LoVo (cell line): ENCODE results near the gene FXYD5.
A peak's percentile ranks its signal among the peaks of the same experiment; 100 is the strongest.

ENCODE experiments used
- DNase-seq: peaks from one replicate; pipeline ENCODE4 v3.0.0-alpha.2; 2016; ENCODE audit warnings: low spot score

FXYD5 gene

DNA sequence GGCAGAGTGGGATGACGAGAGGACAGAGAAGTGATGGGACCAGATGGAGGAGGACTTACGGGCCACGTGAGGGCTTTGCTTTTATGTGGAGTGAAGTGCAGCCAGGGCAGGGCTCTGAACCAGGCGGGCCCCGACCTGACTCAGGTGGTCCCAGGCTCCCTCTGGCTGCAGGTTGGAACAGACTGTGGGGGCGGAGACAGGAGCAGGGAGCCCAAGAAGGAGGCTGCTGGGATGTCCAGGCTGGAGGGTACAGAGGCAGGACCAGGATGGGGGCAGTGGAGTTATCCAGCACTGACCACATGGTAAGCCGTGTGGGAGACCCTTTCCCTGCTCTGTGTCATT is 2.1 kb downstream of the FXYD5 start:
- no peak for DNase-seq

GRCh38 chr19:35157431-35157830 is 2.9 kb downstream of the FXYD5 start:
- no peak for DNase-seq

DNA sequence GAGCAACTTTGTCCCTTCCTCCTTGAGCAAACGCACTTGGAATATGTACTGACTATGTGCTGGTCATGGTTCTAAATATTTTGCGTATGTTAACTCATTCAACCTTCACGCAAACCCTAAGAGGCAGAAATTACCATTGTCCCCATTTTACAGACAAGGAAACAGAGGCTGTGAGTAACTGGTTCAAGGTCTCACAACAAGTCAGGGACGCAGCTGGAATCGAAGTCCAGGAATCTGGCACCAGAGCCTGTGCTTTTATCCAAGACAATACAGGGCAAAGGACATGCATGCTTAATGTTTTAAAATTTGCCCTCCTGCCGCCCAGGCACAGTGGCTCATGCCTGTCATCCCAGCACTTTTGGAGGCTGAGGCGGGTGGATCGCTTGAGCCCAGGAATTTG is 5.1 kb downstream of the FXYD5 start:
- no peak for DNase-seq

DNA sequence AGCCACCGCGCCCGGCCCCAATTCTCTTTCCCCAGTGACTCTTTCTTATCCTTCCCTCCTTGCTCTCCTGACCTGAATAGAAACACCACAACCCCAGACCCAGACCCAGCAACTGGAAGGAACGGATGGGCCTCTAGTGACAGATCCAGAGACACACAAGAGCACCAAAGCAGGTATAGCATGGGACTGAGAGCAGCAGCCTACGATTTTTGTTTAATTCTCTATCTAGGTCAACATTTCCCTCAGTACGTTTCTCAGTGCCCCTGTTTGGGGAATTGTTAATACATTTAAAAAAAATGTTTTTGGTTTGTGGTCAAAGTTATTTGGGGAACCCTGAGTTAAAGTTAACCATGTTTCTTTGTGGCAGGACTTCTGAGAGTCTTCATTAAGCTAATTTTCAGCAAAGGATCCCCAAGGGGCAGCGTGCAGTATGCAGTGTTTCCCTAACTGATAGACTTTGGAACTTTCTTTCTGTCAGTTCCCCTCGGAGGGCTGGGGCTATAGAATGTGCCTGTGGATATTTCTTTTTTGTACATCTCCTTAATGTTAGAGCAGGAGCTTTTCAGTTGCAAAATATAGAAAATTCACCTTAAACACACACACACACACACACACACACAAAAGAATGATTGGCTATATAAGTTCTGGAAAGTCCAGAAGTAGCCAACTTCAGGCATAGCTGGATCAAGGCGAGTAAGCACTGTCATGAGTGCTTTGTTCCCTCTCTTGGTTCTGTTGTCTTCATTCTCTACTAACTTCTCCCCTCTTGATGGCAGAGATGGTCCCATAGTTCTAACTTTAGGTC is 6.3 kb downstream of the FXYD5 start:
- DNase-seq, result no peak

- no peak for DNase-seq
Observed at GRCh38 chr19:35161434-35161743, 6.9 kb downstream of the FXYD5 start.

DNA sequence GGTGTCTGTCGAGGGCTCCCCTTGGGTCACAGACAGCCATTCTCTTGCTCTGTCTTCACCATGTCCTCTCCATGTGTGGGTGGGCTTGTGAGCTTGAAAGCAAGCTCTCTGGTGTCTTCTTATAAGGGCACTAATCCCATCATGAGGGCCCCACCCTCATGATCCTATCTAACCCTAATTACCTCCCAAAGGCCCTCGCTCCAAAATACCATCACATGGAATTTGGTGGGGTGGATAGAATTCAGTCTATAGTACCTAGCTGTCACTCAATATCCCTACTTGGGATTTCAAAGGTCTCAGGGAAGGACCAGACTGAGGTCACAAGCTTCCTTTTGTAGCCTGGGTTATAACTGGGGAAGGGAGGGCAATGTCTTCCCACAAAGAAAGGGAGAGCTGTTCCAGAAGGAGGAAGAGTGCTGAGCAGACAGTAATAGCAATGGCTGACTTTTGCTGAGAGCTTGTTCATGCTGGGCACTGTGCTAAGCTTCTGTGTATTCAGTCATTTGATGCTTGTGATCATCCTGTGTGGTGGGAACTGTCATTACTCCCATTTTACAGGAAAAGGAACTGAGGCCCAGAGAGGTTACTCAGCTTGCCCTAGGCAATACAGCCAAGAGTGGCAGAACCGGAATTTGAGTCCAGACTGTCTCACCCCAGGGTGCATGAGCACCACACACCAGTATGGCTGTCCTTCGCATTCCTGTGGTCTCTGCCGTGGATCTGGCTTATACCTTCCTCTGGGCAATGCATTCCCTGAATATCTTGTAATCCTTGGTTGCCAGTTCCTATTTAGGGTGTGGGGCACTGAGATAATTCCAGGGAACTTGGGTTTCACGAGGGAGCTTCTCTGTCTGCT is 8.2 kb downstream of the FXYD5 start:
- peak; percentile 77 for DNase-seq

DNA sequence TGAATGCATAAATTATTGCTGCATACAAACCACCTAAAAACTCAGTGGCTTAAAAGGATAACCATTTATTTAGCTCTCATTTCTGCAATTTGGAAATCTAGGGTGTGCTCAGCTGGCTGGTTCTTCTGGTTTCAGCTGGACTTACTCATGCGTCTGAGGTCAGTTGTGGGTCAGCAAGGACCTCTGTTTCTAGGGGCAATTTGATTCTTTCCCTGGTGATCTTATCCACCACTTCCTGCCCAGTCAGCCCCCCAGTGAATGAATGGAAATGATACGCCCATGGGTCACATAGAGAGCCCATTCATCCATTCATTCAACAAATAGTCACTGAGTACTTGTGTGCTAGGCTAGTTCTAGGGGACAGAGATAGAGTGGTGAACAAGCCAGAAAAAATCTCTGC is 9.9 kb downstream of the FXYD5 start:
- no peak for DNase-seq

DNA sequence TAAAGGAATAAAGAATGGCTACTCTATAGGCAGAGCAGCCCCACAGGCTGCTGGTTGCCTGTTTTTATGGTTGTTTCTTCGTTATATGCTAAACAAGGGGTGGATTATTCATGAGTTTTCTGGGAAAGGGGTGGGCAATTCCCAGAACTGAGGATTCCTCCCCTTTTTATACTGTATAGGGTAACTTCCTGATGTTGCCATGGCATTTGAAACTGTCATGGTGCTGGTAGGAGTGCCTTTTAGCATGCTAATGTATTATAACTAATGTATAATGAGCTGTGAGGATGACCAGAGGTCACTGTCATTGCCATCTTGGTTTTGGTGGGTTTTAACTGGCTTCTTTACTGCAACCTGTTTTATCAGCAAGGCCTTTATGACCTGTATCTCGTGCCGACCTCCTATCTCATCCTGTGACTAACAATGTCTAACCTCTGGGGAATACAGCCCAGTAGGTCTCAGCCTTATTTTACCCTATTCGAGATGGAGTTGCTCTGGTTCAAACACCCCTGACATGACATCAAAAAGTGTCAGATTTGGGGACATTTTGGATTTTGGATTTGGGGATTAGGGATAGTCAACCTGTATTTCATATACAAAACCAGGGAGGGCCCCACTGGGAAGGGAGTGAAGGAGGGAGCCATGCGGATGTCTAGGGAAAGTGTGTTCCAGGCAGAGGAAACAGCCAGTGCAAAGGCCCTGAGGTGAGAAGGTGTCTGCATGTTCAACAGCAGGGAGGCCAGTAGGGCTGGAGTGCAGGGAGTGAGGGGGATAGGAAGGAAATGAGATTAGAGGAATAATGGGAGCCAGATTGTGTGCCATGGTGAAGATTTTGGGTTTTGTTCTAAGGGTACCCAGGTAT is 10.9 kb downstream of the FXYD5 start:
- DNase-seq, result no peak

DNA sequence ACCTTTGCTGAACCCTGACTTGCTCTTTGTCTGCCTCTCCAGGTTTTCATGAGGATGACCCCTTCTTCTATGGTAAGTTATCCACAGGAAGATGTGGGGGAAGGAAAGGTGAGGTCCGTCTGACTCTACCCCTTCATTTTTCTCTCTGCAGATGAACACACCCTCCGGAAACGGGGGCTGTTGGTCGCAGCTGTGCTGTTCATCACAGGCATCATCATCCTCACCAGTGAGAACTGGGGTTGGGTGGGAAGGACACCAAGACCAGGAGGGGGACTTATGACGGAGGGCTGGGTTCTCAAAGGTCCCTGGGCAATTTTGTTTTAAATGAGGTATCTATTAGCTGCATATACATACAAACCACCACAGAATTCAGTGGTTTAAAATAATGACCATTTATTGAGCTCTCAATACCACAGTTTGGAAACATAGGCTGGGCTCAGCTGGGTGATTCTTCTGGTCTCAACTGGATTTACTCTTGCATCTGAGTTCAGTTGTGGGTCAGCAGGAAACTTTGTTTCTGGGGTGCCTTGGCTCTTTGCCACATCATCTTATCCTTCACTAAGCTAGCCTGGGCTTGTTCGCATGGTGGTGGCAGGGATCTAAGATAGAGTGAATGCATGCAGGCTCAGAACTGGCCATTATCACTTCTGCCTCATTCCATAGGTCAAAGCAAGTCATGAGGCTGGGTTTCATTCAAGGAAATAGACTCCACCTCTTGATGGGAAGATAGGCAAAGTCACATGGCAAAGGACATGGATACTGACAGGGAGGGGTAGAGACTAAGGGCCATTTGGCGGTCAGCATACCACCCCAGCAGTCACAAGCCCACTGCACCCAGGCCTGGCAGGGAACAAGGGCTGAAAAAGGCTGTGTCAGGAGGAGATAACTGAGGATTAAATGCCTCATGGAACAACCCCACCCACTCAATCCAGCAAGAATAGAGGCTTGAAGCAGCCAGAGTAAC is 11.8 kb downstream of the FXYD5 start:
- DNase-seq, result no peak

GRCh38 chr19:35167251-35168119 is 12.9 kb downstream of the FXYD5 start:
- DNase-seq, result no peak

- peak; percentile 66 for DNase-seq
Observed at GRCh38 chr19:35168196-35168595, 13.7 kb downstream of the FXYD5 start.

- no peak for DNase-seq
Observed at GRCh38 chr19:35169221-35169995, 14.9 kb downstream of the FXYD5 start.

GRCh38 chr19:35170359-35171061 is 16.0 kb downstream of the FXYD5 start:
- no peak for DNase-seq

- no peak for DNase-seq
Observed at GRCh38 chr19:35171730-35172129, 17.2 kb downstream of the FXYD5 start.

DNA sequence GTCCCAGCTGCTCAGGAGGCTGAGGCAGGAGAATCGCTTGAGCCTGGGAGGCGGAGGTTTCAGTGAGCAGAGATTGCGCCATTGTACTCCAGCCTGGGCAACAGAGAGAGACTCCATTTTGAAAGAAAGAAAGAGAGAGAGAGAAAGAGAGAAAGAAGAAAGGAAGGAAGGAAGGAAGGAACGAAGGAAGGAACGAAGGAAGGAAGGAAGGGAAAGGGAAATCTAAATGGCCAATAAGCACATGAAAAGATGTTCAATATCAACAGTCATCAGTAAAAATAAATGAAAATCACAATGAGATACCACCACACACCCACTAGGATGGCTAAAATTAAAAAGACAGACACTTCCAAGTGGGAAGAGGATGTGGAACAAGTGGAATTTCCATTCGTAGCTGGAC is 19.7 kb downstream of the FXYD5 start:
- no peak for DNase-seq

DNA sequence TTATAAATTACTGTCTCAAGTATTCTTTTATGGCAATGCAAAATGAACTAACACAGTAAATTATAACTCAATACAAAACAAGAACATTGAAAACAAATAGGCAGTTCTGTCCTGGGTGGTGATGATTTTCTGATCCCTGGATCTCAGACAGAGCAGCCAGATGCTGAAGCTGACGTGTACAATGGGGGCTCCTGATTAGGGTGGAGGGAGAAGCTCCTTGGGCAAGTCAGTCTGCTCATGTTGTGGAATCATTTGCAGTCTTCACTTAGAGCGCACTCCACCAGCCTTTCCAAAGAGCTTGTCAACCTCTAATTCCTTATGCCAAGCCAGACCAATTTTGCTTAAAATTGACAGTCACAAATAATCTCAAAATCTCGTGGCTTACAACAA is 21.6 kb downstream of the FXYD5 start:
- no peak for DNase-seq

GRCh38 chr19:35177377-35178274 is 23.1 kb downstream of the FXYD5 start:
- DNase-seq, result no peak

DNA sequence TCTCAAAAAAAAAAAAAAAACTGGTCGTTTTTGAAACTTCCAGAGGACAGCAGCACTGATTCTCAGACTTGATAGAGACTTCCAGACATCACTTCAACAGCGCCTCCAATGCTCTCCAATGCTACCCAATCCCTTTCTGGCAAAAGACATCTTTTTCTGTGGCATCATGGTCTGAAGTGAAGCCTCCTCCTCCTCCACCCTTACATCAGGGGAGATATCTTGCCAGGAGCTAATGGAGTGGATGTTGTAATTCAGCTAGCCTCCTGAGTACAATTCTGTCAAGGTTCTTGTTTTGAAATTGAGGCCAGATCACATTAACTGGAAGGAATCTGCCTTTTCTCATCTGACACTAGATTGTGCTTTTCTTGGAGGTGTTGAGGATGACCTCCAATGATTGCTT is 24.2 kb downstream of the FXYD5 start:
- no peak for DNase-seq
